Keratinocyte (primary cell): ENCODE data around the gene TRPC3.

Source experiments
- CTCF ChIP-seq, 3 experiments: IDR thresholded peaks in 1 of 3; conservative IDR thresholded peaks in 1 of 3; optimal IDR thresholded peaks in 1 of 3; 2 replicates in 2 of 3; 3 replicates in 1 of 3; pipeline versions ENCODE3 to v1.5.1; 2011; ENCODE audit warnings: low read length in 3 of 3, mild to moderate bottlenecking in 3 of 3, moderate library complexity in 2 of 3, control low read depth in 1 of 3, inconsistent platforms in 1 of 3; ENCODE audit not compliant: insufficient read depth in 2 of 3; ENCODE audit errors: extremely low read depth in 1 of 3
- EZH2 ChIP-seq: IDR thresholded peaks from one replicate; pipeline ENCODE4 v1.6.1; 2012; ENCODE audit warnings: inconsistent platforms, mild to moderate bottlenecking, low read length, moderate library complexity

- no peak for TF ChIP-seq EZH2
- TF ChIP-seq CTCF (optimal IDR thresholded peaks at IDR 0.05 in 1 of 3, IDR thresholded peaks at IDR 0.05 in 1 of 3, conservative IDR thresholded peaks at IDR 0.05 in 1 of 3; ENCODE audit: extremely low read depth in 1 of 3, insufficient read depth in 2 of 3, low read length in 3 of 3) = no peak
These were observed 44.1 kb upstream of the TRPC3 start for GRCh38 chr4:121995790-121996537.
